Smooth muscle cell of the brain vasculature (primary cell): ENCODE results near the gene MAP7D1.

Source experiments
- DNase-seq: peaks from one replicate; pipeline ENCODE4 v3.0.0-alpha.2; 2012; ENCODE audit warnings: low read depth, low spot score

Gene MAP7D1

DNA sequence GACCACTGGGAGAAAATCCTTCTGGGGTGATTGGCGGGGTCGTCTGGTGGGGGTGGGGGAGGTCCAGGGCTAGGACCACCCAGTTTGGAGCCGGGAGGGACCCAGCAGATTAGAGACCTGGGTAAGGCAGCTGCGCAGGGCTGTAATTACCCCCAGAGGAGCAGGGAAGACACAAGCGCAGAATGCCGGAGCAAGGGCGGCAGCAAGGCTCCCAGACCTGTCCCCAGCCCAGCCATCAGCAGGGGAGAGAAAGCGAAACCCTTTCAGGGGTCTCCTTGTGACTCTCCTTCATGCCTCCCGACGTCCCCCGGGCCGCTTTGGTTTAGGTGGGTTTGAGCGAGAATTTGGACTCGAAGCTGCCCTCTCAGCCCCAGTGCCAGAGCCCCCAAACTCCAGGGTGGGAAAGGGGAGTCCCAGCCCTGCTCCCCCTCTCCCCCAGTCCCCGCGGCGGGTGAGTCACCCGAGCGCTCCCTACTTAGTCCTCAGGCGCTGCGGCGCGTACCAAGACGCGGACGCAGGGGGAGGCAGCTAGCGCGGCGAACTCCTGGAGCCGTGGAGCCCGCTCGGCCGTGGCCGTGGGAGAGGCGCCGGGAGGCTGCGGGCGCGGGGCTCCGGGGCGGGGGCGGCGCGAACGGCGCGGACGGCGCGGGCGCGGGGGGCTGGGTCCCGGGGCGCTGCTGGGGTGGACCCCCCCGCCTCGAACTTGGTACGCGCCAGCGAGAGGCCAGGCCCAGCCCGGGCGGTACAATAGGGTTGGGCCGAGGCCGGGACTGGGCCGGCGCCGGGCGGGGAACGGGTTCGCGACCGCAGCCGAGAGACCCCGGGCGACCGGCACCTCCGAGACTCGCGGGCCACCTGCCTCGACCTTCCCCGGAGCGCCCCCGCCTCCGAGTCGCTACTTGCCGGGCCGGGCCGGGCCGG is at the start of gene MAP7D1:
MAP7D1 (plus strand) TSS at position 753 of the 921 bp plus-strand sequence. CDS start 258 bp downstream, outside the sequence.
- DNase-seq = no peak

DNA sequence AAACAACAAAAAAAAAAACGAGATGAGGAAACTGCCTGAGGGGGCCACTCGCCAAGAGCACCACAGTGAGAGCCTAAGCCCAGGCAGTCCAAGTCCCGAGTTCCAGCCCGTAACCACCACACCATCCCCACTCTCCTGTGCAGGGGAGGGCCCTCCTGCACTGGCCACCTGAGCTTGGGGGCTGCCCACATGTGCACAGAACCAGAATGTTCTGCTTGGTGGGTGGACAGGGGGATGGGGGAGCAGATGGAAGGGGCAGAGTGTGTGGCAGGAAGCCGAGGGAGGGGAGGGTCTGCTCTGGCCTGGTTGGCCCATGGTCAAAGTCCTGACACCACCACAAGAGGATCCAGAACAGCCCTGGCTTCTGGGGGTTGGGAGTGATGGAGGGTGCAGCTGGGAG is 49.7 kb upstream of the MAP7D1 start:
- DNase-seq = no peak

GRCh38 chr1:36107394-36107793 is 48.6 kb upstream of the MAP7D1 start:
- no peak for DNase-seq

DNA sequence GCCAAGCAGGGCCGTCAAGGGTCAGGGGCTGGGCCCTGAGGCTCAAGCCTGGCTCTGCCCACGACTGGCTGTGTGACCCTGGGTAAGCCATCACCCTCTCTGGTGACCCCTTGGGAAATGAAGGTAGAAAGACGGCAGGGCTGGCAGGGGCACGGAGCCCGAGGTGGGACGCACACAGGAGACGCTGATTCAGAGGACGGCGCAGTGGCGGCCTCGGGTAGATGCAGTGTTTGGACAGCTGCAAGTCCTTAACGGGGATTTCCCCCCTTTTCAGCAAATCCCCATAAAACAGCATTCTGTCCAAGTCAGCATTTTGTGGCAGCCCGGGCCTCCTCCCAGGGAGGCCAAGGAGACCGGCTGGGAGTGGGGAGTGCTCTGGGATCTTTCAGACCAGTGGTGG is 47.6 kb upstream of the MAP7D1 start:
- no peak for DNase-seq

GRCh38 chr1:36109041-36109679 is 46.8 kb upstream of the MAP7D1 start:
- DNase-seq = no peak

DNA sequence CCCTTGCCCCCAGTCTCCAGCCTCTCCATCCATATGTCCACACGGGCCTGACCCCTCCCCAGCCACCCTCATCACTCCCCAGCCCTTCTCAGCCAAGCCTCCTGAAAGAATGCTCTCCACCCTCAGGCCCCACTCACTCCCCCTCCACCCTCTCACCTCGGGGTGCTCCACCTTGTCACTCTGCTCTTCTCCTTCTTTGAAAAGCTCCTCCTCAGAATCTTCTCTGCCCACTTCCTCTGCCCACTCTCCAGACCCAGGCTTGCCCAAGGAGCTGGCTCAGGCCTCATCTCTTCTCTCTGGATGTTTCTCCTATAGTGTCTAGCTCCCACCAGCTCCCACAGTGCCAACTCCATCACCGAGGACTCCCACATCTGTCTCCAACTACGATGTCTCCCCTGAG is 44.8 kb upstream of the MAP7D1 start:
- no peak for DNase-seq

DNA sequence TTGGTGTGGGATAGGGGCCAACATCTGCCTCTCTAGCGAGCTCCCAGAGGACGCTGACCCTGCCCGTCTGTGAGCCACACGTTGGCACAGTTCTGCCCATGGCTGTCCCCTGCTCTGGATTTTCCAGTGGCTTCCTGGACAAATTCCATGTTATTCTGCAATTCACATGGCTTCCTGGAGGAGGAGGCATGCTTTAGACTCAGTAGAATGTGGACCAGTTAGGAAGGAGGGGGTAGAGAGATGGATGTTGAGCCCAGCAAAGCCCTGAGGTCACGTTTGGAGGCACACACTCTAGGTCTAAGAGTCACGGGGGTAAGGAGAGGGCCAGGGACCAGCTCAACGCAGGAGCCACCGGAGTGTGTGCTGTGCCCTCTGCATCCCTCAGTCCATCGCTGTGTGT is 43.1 kb upstream of the MAP7D1 start:
- DNase-seq = no peak

- no peak for DNase-seq
Observed at GRCh38 chr1:36114371-36114770, 41.6 kb upstream of the MAP7D1 start.

DNA sequence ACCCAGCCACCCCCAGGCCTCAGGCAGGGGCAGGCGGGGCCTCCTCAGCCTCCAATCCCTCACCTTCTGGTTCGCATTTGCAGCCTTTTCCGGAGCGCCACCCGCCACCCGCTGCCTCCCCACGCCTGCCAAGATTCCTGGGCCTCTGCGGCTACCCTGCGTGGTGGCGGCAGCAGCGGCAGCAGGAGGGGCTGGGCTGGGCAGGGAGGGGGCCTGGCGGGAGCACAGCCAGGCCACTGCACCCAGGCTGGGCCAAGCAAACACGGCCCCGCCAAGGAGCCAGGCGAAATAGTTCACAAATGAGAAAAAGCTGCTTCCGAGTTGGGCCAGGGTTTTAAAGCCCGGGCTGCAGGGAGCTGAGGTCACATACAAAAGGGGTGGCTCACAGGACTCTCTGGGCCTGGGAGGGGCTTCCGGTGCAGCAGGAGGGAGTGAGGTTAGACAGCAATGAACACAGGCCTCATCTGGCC is 40.7 kb upstream of the MAP7D1 start:
- DNase-seq = peak; percentile 47

GRCh38 chr1:36115931-36116330 is 40.0 kb upstream of the MAP7D1 start:
- DNase-seq = no peak

DNA sequence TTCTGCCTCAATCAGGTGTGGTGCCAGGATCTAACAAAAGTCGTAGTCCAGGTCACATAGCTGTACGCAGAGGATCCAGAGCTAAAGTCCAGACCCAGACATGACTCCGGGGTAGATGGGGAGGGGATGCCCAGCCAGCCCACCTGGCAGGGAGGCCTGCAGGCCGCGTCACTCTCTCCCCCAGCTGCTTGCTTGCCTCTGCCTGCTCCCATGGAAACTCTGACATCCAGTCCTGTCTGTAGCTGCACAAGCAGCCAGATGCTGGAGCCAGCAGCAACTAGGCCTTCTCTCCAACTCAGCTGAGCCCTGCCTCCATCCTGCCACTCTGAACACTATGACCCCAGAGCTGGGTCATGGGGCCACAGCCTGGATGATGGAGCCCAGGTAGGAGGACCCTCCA is 39.1 kb upstream of the MAP7D1 start:
- no peak for DNase-seq

DNA sequence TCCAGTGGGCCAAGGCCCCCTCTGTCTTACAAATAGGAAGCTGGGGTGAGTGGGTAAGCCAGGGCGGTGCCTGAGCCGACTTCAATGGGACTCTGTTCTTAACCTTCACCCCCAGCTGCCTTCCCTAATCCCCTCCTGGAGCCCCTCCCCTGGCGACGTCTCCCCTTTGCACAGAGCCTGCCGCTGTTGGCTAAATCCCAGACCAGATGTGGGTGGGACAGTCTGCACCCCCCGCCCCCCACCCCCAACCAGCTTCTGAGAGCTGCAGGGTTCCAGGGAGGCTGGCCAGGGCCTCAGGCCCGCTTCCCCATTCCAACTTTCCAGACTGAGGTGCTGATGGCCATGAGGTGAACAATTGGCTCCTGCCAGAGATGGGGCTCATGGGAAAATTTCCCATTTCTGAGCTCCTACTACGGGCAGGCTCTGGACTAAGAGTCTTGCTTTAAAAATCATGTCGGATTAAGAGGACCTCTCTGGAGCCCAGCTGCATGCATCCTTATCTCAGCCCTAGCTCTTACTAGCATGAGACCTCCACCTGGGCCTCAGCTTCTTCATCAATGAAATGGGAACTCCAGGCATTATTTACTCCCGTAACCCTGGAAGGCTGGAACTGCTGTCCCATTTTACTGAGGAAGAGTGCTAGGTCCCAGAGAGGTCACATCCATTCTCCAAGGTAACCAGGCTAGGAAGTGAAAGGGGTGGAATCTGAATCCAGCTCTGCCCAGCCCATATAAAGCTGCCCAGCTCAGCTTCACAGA is 37.3 kb upstream of the MAP7D1 start:
- DNase-seq = no peak

DNA sequence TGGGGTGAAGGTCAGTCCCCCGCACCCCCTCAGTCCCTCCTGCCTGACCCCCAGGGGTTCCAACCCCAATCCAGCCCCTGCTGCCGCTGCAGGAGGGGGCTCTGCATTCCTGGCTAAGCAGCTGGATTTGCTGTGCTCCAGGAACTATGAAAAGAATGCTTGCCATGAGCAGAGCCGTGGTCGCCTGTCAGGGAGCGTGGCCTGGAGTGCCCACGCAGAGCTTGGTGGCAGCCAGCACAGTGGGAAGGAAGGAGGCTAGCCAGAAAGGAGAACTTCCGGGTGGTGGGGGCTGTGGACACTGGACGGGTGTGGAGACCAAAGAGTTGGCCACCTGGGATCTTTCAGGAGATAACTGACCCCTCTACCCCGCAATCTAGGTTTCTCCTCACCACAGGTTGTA is 36.5 kb upstream of the MAP7D1 start:
- no peak for DNase-seq

- no peak for DNase-seq
Observed at GRCh38 chr1:36122062-36123030, 33.6 kb upstream of the MAP7D1 start.

DNA sequence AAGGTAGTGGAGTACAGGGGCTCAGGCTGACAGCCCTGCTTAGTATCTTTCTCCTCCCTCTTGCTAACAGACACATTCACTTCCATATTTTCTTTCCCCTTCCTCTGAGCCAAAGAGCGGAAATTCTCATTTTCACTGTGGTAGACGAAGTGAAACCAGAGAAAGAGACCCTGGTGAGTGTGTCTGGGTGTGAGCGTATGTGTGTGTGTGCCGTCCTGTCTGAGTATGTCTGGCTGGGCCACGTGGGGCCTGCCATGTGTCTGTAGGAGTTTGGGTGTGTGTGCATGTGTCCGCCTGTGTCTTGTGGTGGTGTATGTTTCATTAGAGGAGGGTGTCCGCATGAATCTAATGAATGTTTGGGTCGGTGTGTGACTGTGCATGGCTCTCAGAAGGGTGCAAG is 32.6 kb upstream of the MAP7D1 start:
- DNase-seq = no peak

DNA sequence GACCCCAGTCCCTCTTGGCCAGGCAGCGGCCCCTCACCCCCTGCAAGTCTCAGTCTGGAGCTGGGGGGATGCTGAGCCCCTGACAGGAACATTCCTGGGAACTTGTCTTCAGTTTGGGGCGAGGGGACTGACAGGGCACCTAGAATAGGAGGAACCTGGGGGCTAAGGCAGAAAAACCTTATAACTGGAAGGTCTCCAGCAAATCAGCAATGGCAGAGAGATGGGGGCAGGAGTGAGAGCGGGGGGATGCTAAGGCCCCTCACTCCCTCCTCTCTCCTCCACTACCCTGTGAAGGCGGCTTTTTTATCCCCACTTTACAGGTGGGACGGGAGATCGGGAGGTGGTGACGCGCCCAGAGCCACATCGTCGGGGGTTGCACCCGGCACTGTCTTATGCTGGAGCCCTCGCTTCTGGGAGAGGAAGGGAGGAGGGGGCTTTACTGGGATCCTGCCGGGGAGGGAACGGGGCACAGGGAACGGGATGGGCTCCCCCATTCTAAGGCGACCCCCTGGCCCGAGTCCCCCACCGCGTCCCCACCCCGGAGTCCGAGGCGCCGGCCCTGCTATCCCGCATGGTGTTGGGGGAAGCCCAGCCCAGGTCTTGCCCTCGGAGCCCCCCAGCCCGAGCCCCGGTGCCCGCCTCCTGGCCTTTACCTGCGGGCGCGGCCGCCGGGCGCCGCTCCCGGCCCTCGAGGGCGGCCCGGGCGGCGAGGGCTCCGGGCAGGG is 31.4 kb upstream of the MAP7D1 start:
- DNase-seq = no peak

DNA sequence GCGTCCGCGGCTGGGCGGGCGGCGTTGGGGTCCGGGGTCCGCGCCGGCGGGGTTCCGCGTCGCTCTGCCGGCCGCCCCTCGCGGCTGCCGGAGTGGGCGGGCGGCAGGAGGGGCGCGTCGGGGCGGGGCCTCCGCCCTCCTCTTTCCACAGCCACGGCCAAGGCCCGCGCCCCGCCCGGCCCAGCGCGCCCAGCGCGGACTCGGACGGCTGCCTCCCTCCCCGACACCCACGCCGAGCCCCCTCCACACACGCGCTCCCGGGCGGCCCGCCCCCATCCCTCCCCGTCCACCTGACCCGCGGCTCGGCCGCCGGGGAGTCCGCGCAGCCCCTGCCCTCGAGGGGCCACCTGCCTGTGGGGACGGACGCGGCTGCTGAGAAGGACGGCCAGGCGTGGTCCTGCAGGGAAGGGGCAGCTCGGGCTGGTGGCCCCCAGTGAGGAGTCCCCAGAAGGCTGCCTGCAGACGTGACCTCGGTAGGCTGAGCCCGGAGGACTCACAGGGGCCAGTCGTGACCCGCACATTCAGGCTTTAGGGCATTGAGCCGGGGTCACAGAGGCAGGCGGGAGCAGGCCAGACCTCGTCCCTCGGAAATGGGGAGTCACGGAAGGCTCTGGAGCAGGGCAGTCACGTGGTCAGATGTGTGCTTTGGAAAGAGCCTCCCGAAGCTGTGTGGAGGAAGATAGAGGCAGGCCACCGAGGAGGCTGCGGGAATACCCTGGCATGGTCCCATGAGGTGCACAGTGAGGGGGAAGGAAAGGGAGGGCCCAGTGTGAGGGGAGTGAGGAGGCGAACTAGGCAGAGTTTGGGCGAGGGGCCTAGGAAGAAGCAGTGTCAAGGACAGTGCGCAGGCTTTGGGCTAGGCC is 30.6 kb upstream of the MAP7D1 start, which contains the start of gene COL8A2:
COL8A2 (minus strand) TSS at position 94 of the 863 bp plus-strand sequence. CDS start 24,980 bp downstream, outside the sequence.
- no peak for DNase-seq

- no peak for DNase-seq
Observed at GRCh38 chr1:36126005-36126716, 29.8 kb upstream of the MAP7D1 start.
